Measurements from ENCODE around the gene DNASE2. TPM values are rescaled to one million over a fixed set of nuclear protein-coding genes. Genes with fewer than 3 reads are reported as not detected.

DNASE2 gene
- total RNA-seq, 1 experiment from 2014 or later = 35.7 TPM

DNA sequence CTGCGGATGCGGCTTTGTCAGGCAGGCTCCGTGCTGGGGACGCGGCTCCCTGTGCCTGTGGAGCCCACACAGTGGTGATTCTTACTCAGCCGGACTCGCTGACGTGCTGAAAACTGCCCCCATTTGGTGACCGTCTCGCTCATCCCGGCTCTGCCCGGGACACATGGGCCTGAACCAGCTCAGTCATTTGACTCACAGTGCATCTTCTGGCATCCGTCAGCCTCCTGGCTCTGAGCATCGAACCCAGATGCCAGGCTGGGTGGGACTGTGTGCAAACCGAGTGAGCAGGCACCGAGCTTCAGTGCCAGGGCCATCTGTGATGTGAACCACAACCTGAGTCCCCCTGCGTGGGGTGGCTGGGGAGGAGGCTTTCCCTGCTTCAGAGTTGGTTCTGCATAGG is 15.2 kb upstream of the DNASE2 start:
- no peak for DNase-seq (ENCODE audit: low spot score)
- no peak overlapping the region for H3K4me3 Mint-ChIP-seq
- ChIA-PET CTCF (interaction anchor here (0.6 to 0.9 kb wide), 3 partner anchors 17 to 127 kb away, joined by 3 read pairs; no protein-coding TSS in a partner anchor), POLR2A (interaction anchor here (1.8 kb wide), 1 partner anchor 17 kb away, joined by 5 read pairs; no protein-coding TSS in a partner anchor)
- no peak for TF ChIP-seq ZNF671 (CRISPR knock-in tag; IDR thresholded peaks at IDR 0.05)
- TF ChIP-seq PRRX2 (CRISPR knock-in tag; IDR thresholded peaks at IDR 0.05) = no peak
- TF ChIP-seq TP53 (CRISPR knock-in tag; IDR thresholded peaks at IDR 0.05) = no peak
- no peak for TF ChIP-seq KAT7 (CRISPR knock-in tag; IDR thresholded peaks at IDR 0.05; ENCODE audit: borderline replicate concordance)
- TF ChIP-seq FOXP1 (CRISPR knock-in tag; IDR thresholded peaks at IDR 0.05; ENCODE audit: borderline replicate concordance) = no peak
- TF ChIP-seq, protein P1, sequence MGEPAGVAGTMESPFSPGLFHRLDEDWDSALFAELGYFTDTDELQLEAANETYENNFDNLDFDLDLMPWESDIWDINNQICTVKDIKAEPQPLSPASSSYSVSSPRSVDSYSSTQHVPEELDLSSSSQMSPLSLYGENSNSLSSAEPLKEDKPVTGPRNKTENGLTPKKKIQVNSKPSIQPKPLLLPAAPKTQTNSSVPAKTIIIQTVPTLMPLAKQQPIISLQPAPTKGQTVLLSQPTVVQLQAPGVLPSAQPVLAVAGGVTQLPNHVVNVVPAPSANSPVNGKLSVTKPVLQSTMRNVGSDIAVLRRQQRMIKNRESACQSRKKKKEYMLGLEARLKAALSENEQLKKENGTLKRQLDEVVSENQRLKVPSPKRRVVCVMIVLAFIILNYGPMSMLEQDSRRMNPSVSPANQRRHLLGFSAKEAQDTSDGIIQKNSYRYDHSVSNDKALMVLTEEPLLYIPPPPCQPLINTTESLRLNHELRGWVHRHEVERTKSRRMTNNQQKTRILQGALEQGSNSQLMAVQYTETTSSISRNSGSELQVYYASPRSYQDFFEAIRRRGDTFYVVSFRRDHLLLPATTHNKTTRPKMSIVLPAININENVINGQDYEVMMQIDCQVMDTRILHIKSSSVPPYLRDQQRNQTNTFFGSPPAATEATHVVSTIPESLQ (CRISPR knock-in tag; IDR thresholded peaks at IDR 0.05) = no peak
- no peak for TF ChIP-seq ZNF281 (CRISPR knock-in tag; IDR thresholded peaks at IDR 0.05)
- no peak for TF ChIP-seq RELA (CRISPR knock-in tag; IDR thresholded peaks at IDR 0.05; ENCODE audit: borderline replicate concordance)
- TF ChIP-seq ZNF121 (CRISPR knock-in tag; IDR thresholded peaks at IDR 0.05) = no peak
- TF ChIP-seq USF1 (CRISPR knock-in tag; IDR thresholded peaks at IDR 0.05) = no peak
- TF ChIP-seq ZBTB21 (CRISPR knock-in tag; IDR thresholded peaks at IDR 0.05; ENCODE audit: borderline replicate concordance) = no peak
- TF ChIP-seq NR2C2 (CRISPR knock-in tag; IDR thresholded peaks at IDR 0.05) = no peak
- no peak for TF ChIP-seq CREM (CRISPR knock-in tag; IDR thresholded peaks at IDR 0.05)
- TF ChIP-seq, protein P2, sequence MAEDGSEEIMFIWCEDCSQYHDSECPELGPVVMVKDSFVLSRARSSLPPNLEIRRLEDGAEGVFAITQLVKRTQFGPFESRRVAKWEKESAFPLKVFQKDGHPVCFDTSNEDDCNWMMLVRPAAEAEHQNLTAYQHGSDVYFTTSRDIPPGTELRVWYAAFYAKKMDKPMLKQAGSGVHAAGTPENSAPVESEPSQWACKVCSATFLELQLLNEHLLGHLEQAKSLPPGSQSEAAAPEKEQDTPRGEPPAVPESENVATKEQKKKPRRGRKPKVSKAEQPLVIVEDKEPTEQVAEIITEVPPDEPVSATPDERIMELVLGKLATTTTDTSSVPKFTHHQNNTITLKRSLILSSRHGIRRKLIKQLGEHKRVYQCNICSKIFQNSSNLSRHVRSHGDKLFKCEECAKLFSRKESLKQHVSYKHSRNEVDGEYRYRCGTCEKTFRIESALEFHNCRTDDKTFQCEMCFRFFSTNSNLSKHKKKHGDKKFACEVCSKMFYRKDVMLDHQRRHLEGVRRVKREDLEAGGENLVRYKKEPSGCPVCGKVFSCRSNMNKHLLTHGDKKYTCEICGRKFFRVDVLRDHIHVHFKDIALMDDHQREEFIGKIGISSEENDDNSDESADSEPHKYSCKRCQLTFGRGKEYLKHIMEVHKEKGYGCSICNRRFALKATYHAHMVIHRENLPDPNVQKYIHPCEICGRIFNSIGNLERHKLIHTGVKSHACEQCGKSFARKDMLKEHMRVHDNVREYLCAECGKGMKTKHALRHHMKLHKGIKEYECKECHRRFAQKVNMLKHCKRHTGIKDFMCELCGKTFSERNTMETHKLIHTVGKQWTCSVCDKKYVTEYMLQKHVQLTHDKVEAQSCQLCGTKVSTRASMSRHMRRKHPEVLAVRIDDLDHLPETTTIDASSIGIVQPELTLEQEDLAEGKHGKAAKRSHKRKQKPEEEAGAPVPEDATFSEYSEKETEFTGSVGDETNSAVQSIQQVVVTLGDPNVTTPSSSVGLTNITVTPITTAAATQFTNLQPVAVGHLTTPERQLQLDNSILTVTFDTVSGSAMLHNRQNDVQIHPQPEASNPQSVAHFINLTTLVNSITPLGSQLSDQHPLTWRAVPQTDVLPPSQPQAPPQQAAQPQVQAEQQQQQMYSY (CRISPR knock-in tag; IDR thresholded peaks at IDR 0.05) = no peak
- no peak for TF ChIP-seq NR3C1 (CRISPR knock-in tag; conservative IDR thresholded peaks at IDR 0.05; ENCODE audit: low read depth)
- TF ChIP-seq, protein P3, sequence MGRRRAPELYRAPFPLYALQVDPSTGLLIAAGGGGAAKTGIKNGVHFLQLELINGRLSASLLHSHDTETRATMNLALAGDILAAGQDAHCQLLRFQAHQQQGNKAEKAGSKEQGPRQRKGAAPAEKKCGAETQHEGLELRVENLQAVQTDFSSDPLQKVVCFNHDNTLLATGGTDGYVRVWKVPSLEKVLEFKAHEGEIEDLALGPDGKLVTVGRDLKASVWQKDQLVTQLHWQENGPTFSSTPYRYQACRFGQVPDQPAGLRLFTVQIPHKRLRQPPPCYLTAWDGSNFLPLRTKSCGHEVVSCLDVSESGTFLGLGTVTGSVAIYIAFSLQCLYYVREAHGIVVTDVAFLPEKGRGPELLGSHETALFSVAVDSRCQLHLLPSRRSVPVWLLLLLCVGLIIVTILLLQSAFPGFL (CRISPR knock-in tag; IDR thresholded peaks at IDR 0.05; ENCODE audit: borderline replicate concordance) = no peak
- TF ChIP-seq NR1H2 (CRISPR knock-in tag; IDR thresholded peaks at IDR 0.05) = no peak
- TF ChIP-seq JAZF1 (CRISPR knock-in tag; IDR thresholded peaks at IDR 0.05) = no peak
- no peak for TF ChIP-seq MLX (CRISPR knock-in tag; IDR thresholded peaks at IDR 0.05)
- TF ChIP-seq ESRRA (CRISPR knock-in tag; IDR thresholded peaks at IDR 0.05; ENCODE audit: borderline replicate concordance) = no peak
- H3K4me1 Mint-ChIP-seq = peaks cover 8% of the 10 kb centered on the region
- no peaks in the 10 kb centered on the region for H3K9me3 Mint-ChIP-seq
- no peaks in the 10 kb centered on the region for H3K27me3 Mint-ChIP-seq (ENCODE audit: low read depth)
- no peak overlapping the region for H3K27ac Mint-ChIP-seq
- peaks cover 35% of the 10 kb centered on the region for H3K36me3 Mint-ChIP-seq
- ATAC-seq = no peak
